GM12892 (cell line): ENCODE data around the gene NOP10.

Experiments
- POLR2A ChIP-seq: IDR thresholded peaks from 2 replicates; pipeline ENCODE4 v1.6.1; 2011; ENCODE audit warnings: low read depth, low read length, control low read depth
- POLR2AphosphoS5 ChIP-seq: IDR thresholded peaks from 2 replicates; pipeline ENCODE4 v1.6.1; 2011; ENCODE audit warnings: low read depth, low read length, control low read depth
- TAF1 ChIP-seq: IDR thresholded peaks from 2 replicates; pipeline ENCODE4 v1.6.1; 2011; ENCODE audit warnings: low read depth, mild to moderate bottlenecking, control low read depth, low read length, borderline replicate concordance

- TF ChIP-seq POLR2A = no peak
- no peak for TF ChIP-seq POLR2AphosphoS5
- TF ChIP-seq TAF1 = no peak
These were observed 6.8 kb upstream of the NOP10 start for GRCh38 chr15:34349769-34350168.
